ENCODE data around the gene CCDC124. TPM values are rescaled to one million over a fixed set of nuclear protein-coding genes. Genes with fewer than 3 reads are reported as not detected.
"Not testable (repeated sequence)": the region's sequence is repeated elsewhere in the genome, so short reads cannot be mapped to it uniquely, and the experiment has no call there.

Gene CCDC124, protein sequence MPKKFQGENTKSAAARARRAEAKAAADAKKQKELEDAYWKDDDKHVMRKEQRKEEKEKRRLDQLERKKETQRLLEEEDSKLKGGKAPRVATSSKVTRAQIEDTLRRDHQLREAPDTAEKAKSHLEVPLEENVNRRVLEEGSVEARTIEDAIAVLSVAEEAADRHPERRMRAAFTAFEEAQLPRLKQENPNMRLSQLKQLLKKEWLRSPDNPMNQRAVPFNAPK
- total RNA-seq = 59.7 TPM

DNA sequence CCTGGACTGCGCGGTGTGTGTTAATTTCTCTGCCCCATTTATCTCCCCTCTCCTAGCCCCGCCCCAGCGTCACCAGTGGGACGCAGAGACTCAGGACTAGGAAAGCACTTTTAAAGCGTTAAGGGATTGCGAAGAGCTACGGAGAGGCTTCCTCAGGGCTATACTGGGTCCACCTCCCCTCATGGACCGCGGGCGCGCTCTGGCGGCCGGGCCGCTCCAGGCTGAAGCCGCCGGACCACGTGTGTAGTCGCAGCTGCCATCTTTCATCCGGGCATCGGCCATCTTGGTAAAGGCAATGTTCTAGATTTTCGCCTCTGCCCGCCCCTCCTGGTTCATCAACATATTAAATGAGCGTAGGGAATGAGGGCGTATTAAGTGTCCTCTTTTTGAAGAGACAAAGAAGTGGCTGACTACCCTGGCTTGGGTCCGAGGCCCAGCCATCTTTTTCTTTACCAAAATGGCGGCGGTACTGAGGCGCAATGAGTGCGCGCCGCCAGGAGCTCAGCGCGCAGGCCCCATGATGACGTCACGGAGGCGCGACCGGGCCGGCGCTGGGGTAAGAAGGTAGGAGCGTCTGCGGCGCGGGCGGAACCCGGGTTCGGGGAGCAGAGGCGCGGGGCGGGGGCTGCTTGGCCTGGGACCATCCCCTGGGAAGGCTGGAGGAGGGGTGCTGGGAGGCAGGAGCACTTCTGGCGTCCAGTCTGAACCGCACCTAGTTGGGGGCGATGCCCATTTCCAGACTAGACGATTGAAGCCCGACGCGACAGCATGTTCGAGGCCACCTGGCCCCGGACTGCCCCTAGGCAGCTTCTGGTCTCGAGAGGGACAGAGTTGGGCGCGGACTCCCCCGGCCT is at the start of gene CCDC124:
Gene CCDC124 (plus strand): TSS at position 531 of the 854 bp plus-strand sequence. CDS start 3,406 bp downstream, outside the sequence.
- H3K27ac ChIP-seq = peak within 1 kb of the TSS; percentile 87
- intact Hi-C loops (cut with DNase I) = loop anchor here (5.0 kb wide), 1 partner anchor 70 kb away; no protein-coding TSS in a partner anchor
- peak within 1 kb of the TSS; percentile 68 to 91 for H3K4me3 ChIP-seq
- no peaks in the 10 kb centered on the region for H3K36me3 ChIP-seq
- peaks cover 25% of the 10 kb centered on the region for H3K4me1 ChIP-seq
- no peaks in the 10 kb centered on the region for H3K9me3 ChIP-seq
- TF ChIP-seq, protein P1, sequence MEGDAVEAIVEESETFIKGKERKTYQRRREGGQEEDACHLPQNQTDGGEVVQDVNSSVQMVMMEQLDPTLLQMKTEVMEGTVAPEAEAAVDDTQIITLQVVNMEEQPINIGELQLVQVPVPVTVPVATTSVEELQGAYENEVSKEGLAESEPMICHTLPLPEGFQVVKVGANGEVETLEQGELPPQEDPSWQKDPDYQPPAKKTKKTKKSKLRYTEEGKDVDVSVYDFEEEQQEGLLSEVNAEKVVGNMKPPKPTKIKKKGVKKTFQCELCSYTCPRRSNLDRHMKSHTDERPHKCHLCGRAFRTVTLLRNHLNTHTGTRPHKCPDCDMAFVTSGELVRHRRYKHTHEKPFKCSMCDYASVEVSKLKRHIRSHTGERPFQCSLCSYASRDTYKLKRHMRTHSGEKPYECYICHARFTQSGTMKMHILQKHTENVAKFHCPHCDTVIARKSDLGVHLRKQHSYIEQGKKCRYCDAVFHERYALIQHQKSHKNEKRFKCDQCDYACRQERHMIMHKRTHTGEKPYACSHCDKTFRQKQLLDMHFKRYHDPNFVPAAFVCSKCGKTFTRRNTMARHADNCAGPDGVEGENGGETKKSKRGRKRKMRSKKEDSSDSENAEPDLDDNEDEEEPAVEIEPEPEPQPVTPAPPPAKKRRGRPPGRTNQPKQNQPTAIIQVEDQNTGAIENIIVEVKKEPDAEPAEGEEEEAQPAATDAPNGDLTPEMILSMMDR (IDR thresholded peaks at IDR 0.05) = peak; percentile 6 to 48 (median 46)
- peak in 1 of 2 donors; percentile 74 for TF ChIP-seq POLR2A (IDR thresholded peaks at IDR 0.05)
- peak; percentile 97 to 98 for TF ChIP-seq POLR2AphosphoS5 (IDR thresholded peaks at IDR 0.05; ENCODE audit: insufficient read depth in 1 of 2, low read depth in 1 of 2)
- no peaks in the 10 kb centered on the region for H3K27me3 ChIP-seq
- no peak for DNase-seq (ENCODE audit: extremely low spot score in 2 of 2)

DNA sequence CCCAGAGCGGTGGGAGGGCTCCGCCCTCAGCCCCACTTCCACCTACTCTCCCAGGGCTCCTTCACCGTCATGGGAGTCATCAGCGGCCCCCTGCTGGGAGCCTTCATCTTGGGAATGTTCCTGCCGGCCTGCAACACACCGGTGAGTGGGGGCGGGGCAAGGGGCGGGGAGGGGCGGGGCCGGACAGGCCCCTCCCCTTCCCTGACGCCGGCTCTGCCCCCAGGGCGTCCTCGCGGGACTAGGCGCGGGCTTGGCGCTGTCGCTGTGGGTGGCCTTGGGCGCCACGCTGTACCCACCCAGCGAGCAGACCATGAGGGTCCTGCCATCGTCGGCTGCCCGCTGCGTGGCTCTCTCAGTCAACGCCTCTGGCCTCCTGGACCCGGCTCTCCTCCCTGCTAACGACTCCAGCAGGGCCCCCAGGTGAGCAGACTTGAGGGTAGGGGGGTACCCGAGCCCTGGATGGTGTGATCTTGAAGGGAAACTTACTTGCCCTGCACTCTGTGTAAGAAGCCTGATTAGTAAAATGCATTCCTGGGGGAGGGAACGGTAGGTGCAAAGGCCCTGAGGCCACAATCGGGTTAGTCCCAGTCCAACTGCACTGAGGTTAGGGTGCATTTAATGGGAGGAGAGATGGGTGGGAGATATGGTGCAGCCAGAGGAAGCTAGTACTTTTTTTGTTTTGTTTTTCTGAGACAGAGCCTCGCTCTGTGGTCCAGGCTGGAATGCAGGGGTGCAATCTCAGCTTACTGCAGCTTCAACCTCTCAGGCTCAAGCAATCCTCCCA is 49.0 kb upstream of the CCDC124 start:
- TF ChIP-seq POLR2A (IDR thresholded peaks at IDR 0.05) (no peak), POLR2AphosphoS5 (IDR thresholded peaks at IDR 0.05; ENCODE audit: insufficient read depth in 1 of 2, low read depth in 1 of 2) (no peak)
- TF ChIP-seq, protein P1 (IDR thresholded peaks at IDR 0.05) = no peak
- H3K27ac ChIP-seq = no peak overlapping the region
- intact Hi-C loops (cut with DNase I) = no loop called here
- H3K36me3 ChIP-seq = no peaks in the 10 kb centered on the region
- no peaks in the 10 kb centered on the region for H3K4me1 ChIP-seq
- H3K9me3 ChIP-seq = no peaks in the 10 kb centered on the region
- DNase-seq (ENCODE audit: extremely low spot score in 2 of 2) = no peak
- no peak overlapping the region for H3K4me3 ChIP-seq
- no peaks in the 10 kb centered on the region for H3K27me3 ChIP-seq

DNA sequence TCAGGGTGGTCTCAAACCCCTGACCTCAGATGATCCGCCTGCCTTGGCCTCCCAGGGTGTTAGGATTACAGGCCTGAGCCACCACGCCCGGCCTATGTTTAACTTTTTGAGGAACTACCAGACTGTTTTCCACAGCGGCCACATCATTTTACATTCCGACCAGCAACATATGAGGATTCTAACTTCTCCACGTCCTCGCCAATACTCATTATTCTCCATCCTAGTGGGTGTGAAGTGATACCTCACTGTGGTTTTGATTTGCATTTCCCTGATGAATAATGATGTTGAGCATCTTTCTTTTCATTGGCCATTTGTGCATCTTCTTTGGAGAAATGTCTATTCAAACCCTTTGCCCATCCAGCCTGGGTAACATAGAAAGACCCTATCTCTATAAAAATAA is 46.3 kb upstream of the CCDC124 start:
- Histone ChIP-seq H3K36me3 (no peaks in the 10 kb centered on the region), H3K9me3 (no peaks in the 10 kb centered on the region), H3K27me3 (no peaks in the 10 kb centered on the region), H3K27ac (no peak overlapping the region), H3K4me1 (no peaks in the 10 kb centered on the region), H3K4me3 (no peak overlapping the region)
- TF ChIP-seq POLR2A (IDR thresholded peaks at IDR 0.05) (no peak), POLR2AphosphoS5 (IDR thresholded peaks at IDR 0.05; ENCODE audit: insufficient read depth in 1 of 2, low read depth in 1 of 2) (no peak)
- TF ChIP-seq, protein P1 (IDR thresholded peaks at IDR 0.05) = no peak
- intact Hi-C loops (cut with DNase I) = no loop called here
- DNase-seq (ENCODE audit: extremely low spot score in 2 of 2) = no peak

DNA sequence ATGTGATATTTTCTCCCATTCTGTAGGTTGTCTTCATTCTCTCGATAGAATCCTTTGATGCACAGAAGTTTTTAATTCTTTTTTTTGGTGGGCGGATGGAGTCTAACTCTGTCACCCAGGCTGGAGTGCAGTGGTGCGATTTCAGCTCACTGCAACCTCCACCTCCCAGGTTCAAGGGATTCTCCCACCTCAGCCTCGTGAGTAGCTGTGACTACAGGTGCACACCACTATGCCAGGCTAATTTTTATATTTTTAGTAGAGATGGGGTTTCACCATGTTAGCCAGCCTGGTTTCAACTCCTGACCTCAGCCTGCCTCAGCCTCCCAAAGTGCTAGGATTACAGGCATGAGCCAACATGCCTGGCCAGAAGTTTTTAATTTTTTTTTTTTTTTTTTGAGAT is 45.6 kb upstream of the CCDC124 start:
- H3K4me1 ChIP-seq; intact Hi-C loops (cut with DNase I); H3K27me3 ChIP-seq; H3K27ac ChIP-seq; H3K9me3 ChIP-seq; H3K36me3 ChIP-seq; DNase-seq (ENCODE audit: extremely low spot score in 2 of 2); H3K4me3 ChIP-seq: not testable (repeated sequence)

DNA sequence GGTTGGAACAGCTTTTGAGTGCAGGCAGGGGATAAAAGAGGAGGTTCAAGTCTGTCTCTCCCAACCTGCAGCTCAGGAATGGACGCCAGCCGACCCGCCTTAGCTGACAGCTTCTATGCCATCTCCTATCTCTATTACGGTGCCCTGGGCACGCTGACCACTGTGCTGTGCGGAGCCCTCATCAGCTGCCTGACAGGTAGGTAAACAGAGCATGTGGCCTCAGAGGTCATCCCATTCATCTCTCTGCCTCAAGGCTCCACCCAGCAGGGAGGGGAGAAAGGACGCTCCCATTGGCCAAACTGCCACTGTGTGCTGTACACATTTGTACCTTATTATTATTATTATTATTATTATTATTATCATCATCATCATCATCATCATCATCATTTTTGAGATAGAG is 44.6 kb upstream of the CCDC124 start:
- intact Hi-C loops (cut with DNase I) = no loop called here
- H3K9me3 ChIP-seq = no peaks in the 10 kb centered on the region
- DNase-seq (ENCODE audit: extremely low spot score in 2 of 2) = no peak
- TF ChIP-seq POLR2A (IDR thresholded peaks at IDR 0.05) = no peak
- TF ChIP-seq POLR2AphosphoS5 (IDR thresholded peaks at IDR 0.05; ENCODE audit: insufficient read depth in 1 of 2, low read depth in 1 of 2) = no peak
- TF ChIP-seq, protein P1 (IDR thresholded peaks at IDR 0.05) = no peak
- H3K27ac ChIP-seq = no peak overlapping the region
- H3K4me1 ChIP-seq = no peaks in the 10 kb centered on the region
- no peak overlapping the region for H3K4me3 ChIP-seq
- H3K36me3 ChIP-seq = no peaks in the 10 kb centered on the region
- H3K27me3 ChIP-seq = no peaks in the 10 kb centered on the region
